ENCODE results near the gene VTA1. TPM values are rescaled to one million over a fixed set of nuclear protein-coding genes. Genes with fewer than 3 reads are reported as not detected.

Gene VTA1
- total RNA-seq, 1 experiment from 2014 or later = 67.8 TPM

GRCh38 chr6:142254513-142254912 lies 107.5 kb downstream of the VTA1 start:
- DNase-seq (ENCODE audit: low read depth, low spot score) (no peak), ATAC-seq (no peak)
- intact Hi-C loops (cut with micrococcal nuclease) = no loop called here
- Histone ChIP-seq H3K4me2 (ENCODE audit: low read length) (no peak overlapping the region), H4K20me1 (ENCODE audit: insufficient read depth) (no peaks in the 10 kb centered on the region), H3K9me3 (ENCODE audit: control insufficient read depth in 1 of 2, insufficient read depth in 1 of 2, low read depth in 1 of 2, low read length in 2 of 2) (no peaks in the 10 kb centered on the region), H3K4me3 (replicated peaks in 1 of 2; ENCODE audit: low read depth in 1 of 2, low read length in 2 of 2) (no peak overlapping the region), H3K36me3 (ENCODE audit: control insufficient read depth in 1 of 2, insufficient read depth in 2 of 2, low read length in 2 of 2) (no peaks in the 10 kb centered on the region), H2AFZ (ENCODE audit: low read depth, low read length, poor library complexity, severe bottlenecking) (no peak overlapping the region), H3K4me1 (ENCODE audit: control insufficient read depth in 1 of 2, insufficient read depth in 2 of 2, low read length in 2 of 2) (no peaks in the 10 kb centered on the region), H3K9ac (ENCODE audit: low read length) (no peak overlapping the region), H3K27me3 (ENCODE audit: insufficient read depth, low read length) (no peaks in the 10 kb centered on the region), H3K79me2 (ENCODE audit: insufficient read depth, low read length) (no peaks in the 10 kb centered on the region), H3K27ac (ENCODE audit: low read depth, low read length) (no peak overlapping the region), H3K9me2 (ENCODE audit: insufficient read depth) (no peaks in the 10 kb centered on the region)
- no TSS peak for BruUV-seq (replicated peaks)
- ChIA-PET CTCF (no interaction called here), RAD21 (ENCODE audit: low non-redundant PET in 1 of 2, low total read pairs in 2 of 2, uncharacterized antibody in 2 of 2, unreplicated experiment in 2 of 2) (no interaction called here), POLR2A (no interaction called here)
- TF ChIP-seq ATF3 (IDR thresholded peaks at IDR 0.05) (no peak), CEBPB (IDR thresholded peaks at IDR 0.05; ENCODE audit: low read depth) (no peak), RAD21 (IDR thresholded peaks at IDR 0.05; ENCODE audit: low read depth) (no peak), POLR2A (IDR thresholded peaks at IDR 0.05; ENCODE audit: borderline replicate concordance, extremely low read depth, insufficient read depth, insufficient read length) (no peak), EGR1 (IDR thresholded peaks at IDR 0.05; ENCODE audit: low read depth) (no peak), SRF (IDR thresholded peaks at IDR 0.05; ENCODE audit: low read depth) (no peak), FOSL1 (IDR thresholded peaks at IDR 0.05; ENCODE audit: low read depth) (no peak), MAX (IDR thresholded peaks at IDR 0.05) (no peak), ELF1 (IDR thresholded peaks at IDR 0.05; ENCODE audit: borderline replicate concordance, low read depth) (no peak), CBX3 (IDR thresholded peaks at IDR 0.05; ENCODE audit: low read depth) (no peak), ZNF274 (IDR thresholded peaks at IDR 0.05; ENCODE audit: low read depth, low read length) (no peak), POLR2AphosphoS5 (IDR thresholded peaks at IDR 0.05; ENCODE audit: low read depth, low read length) (no peak), ZFX (IDR thresholded peaks at IDR 0.05) (no peak), SIN3A (IDR thresholded peaks at IDR 0.05; ENCODE audit: low read depth) (no peak), ZBTB33 (IDR thresholded peaks at IDR 0.05; ENCODE audit: extremely low read depth, insufficient replicate concordance, low read length) (no peak), EZH2phosphoT487 (IDR thresholded peaks at IDR 0.05; ENCODE audit: borderline replicate concordance) (no peak), JUND (IDR thresholded peaks at IDR 0.05) (no peak), CTCF (IDR thresholded peaks at IDR 0.05 in 2 of 3, conservative IDR thresholded peaks at IDR 0.05 in 1 of 3; ENCODE audit: borderline replicate concordance in 1 of 3, insufficient read depth in 1 of 3, low read depth in 2 of 3, low read length in 2 of 3) (no peak), YY1 (IDR thresholded peaks at IDR 0.05; ENCODE audit: extremely low read depth, insufficient replicate concordance, low read depth, low read length) (no peak)

Data from HCT116 (cell line).